ENCODE data around the gene CDK2AP2.
"Not testable (repeated sequence)": the region's sequence is repeated elsewhere in the genome, so short reads cannot be mapped to it uniquely, and the experiment has no call there.

CDK2AP2 gene

GRCh38 chr11:67517784-67518552 lies 10.0 kb upstream of the CDK2AP2 start:
- no peak for TF ChIP-seq CTCF (IDR thresholded peaks at IDR 0.05; ENCODE audit: low read depth, low read length)
- DNase-seq (ENCODE audit: extremely low read depth, low read depth), result no peak

GRCh38 chr11:67516806-67517205 lies 8.8 kb upstream of the CDK2AP2 start:
- DNase-seq (ENCODE audit: extremely low read depth, low read depth), result no peak
- TF ChIP-seq CTCF (IDR thresholded peaks at IDR 0.05; ENCODE audit: low read depth, low read length), result no peak

GRCh38 chr11:67514116-67514515 lies 6.2 kb upstream of the CDK2AP2 start:
- DNase-seq (ENCODE audit: extremely low read depth, low read depth), result no peak
- TF ChIP-seq CTCF (IDR thresholded peaks at IDR 0.05; ENCODE audit: low read depth, low read length), result no peak

- not testable (repeated sequence) for DNase-seq (ENCODE audit: extremely low read depth, low read depth)
Observed at GRCh38 chr11:67511558-67511957, 3.6 kb upstream of the CDK2AP2 start.

GRCh38 chr11:67510023-67510345 lies 2.0 kb upstream of the CDK2AP2 start:
- no peak for TF ChIP-seq CTCF (IDR thresholded peaks at IDR 0.05; ENCODE audit: low read depth, low read length)
- DNase-seq (ENCODE audit: extremely low read depth, low read depth), result no peak

GRCh38 chr11:67508486-67509121 lies 642 bp upstream of the CDK2AP2 start:
- DNase-seq (ENCODE audit: extremely low read depth, low read depth), result peak; percentile 92
- TF ChIP-seq CTCF (IDR thresholded peaks at IDR 0.05; ENCODE audit: low read depth, low read length), result no peak

GRCh38 chr11:67507242-67507863 lies 609 bp downstream of the CDK2AP2 start:
- DNase-seq (ENCODE audit: extremely low read depth, low read depth), result no peak
- no peak for TF ChIP-seq CTCF (IDR thresholded peaks at IDR 0.05; ENCODE audit: low read depth, low read length)

Measured in AG09319 (cell line).